C4-2B (cell line): ENCODE data around the gene IFI30.
"Not testable (repeated sequence)": the region's sequence is repeated elsewhere in the genome, so short reads cannot be mapped to it uniquely, and the experiment has no call there.

Experiments used
- H3K27ac ChIP-seq: fragments of 450-650 bp; 2 replicates; pipeline ENCODE4 v1.5.1; 2017
- CTCF ChIP-seq: fragments of 450-650 bp; conservative IDR thresholded peaks from 2 replicates; pipeline ENCODE4 v1.5.1; 2017; ENCODE audit warnings: mild to moderate bottlenecking
- ZFX ChIP-seq: fragments of 450-650 bp; IDR thresholded peaks from 2 replicates; pipeline ENCODE4 v1.6.1; 2017

IFI30 gene

GRCh38 chr19:18205200-18205892 is 31.7 kb downstream of the IFI30 start:
- TF ChIP-seq CTCF (no peak), ZFX (no peak)
- peak overlapping the region; percentile 55 for H3K27ac ChIP-seq

GRCh38 chr19:18206018-18206417 is 32.4 kb downstream of the IFI30 start:
- no peak overlapping the region for H3K27ac ChIP-seq
- no peak for TF ChIP-seq ZFX
- TF ChIP-seq CTCF: no peak

- no peak for TF ChIP-seq ZFX
- TF ChIP-seq CTCF: peak; percentile 90
- no peak overlapping the region for H3K27ac ChIP-seq
Observed at GRCh38 chr19:18208098-18208951, 34.7 kb downstream of the IFI30 start.

GRCh38 chr19:18209912-18210311 is 36.3 kb downstream of the IFI30 start:
- H3K27ac ChIP-seq: not testable (repeated sequence)

- no peak overlapping the region for H3K27ac ChIP-seq
- no peak for TF ChIP-seq ZFX
- no peak for TF ChIP-seq CTCF
Observed at GRCh38 chr19:18211683-18212082, 38.1 kb downstream of the IFI30 start.

- TF ChIP-seq ZFX: no peak
- TF ChIP-seq CTCF: no peak
- no peak overlapping the region for H3K27ac ChIP-seq
Observed at GRCh38 chr19:18214779-18215433, 41.3 kb downstream of the IFI30 start.

GRCh38 chr19:18216789-18217188 is 43.2 kb downstream of the IFI30 start:
- no peak overlapping the region for H3K27ac ChIP-seq
- TF ChIP-seq CTCF: no peak
- TF ChIP-seq ZFX: no peak
